ENCODE results near the gene KIF21B.

DNA sequence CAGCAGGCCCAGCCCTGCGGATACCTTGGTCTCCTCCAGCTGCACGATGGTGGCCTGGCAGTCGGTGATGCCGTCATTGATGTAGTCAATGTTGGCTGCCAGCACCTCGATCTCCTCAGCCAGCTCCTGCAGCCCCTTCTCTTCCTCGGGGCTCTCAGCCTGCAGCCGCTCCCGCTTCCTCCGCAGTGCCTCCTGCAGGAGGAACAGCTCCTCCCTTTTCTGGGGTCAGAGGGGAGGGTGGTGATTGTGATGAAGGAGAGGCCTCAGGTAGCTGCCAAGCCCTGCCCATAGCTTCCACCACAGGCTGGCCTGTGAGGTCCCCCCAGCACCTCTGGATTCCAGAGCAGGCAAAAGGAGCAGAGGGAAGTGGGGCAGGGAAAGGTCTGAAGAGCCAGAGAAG lies 33.4 kb downstream of the KIF21B start:
- TF ChIP-seq CTCF (IDR thresholded peaks at IDR 0.05; ENCODE audit: low read depth, low read length) (no peak), POLR2A (IDR thresholded peaks at IDR 0.05; ENCODE audit: extremely low read depth, insufficient read length) (no peak), MYC (IDR thresholded peaks at IDR 0.05; ENCODE audit: low read depth, low read length) (no peak), MAX (IDR thresholded peaks at IDR 0.05; ENCODE audit: low read depth, low read length) (no peak)
